Body of pancreas (tissue), 4 donors: ENCODE measurements around the gene NR1I2. TPM values are rescaled to one million over a fixed set of nuclear protein-coding genes. Genes with fewer than 3 reads are reported as not detected.

Experiments
- ATAC-seq: fragments of 150-250 bp; one replicate; pipeline ENCODE4 v1.9.1; 2016
- DNase-seq, 4 donors: peaks; one replicate each; pipeline ENCODE4 v3.0.0-alpha.2; 2019
- H3K27ac ChIP-seq, 4 donors: fragments of 200-600 bp; sonication (generic); 1 replicate in 3 of 4; 2 replicates in 1 of 4; pipeline versions ENCODE4 v1.5.1 to v1.6.1; 2016 to 2019; ENCODE audit warnings: mild to moderate bottlenecking in 1 of 4, mixed read lengths in 1 of 4, moderate library complexity in 1 of 4
- H3K27me3 ChIP-seq, 2 donors: fragments of 200-600 bp; sonication (generic); one replicate each; pipeline ENCODE4 v1.6.0; 2016; ENCODE audit warnings: mild to moderate bottlenecking in 1 of 2
- H3K36me3 ChIP-seq, 2 donors: fragments of 200-600 bp; sonication (generic); replicated peaks in 1 of 2; 2 replicates each; pipeline ENCODE4 v1.5.1; 2016; ENCODE audit warnings: low read depth in 2 of 2; ENCODE audit not compliant: insufficient read depth in 1 of 2
- H3K4me1 ChIP-seq: fragments of 200-600 bp; sonication (generic); one replicate; pipeline ENCODE4 v1.6.0; 2016
- H3K4me3 ChIP-seq, 2 donors: fragments of 200-600 bp; sonication (generic); 1 replicate in 1 of 2; 2 replicates in 1 of 2; pipeline ENCODE4 v1.5.1; 2016 to 2019
- H3K9me3 ChIP-seq, 3 donors: fragments of 200-600 bp; sonication (generic); 1 replicate in 2 of 3; 2 replicates in 1 of 3; pipeline ENCODE4 v1.5.1; 2016
- POLR2A ChIP-seq, 3 donors: fragments of 450-650 bp; IDR thresholded peaks; one replicate each; pipeline ENCODE4 v1.6.1; 2016; ENCODE audit warnings: antibody characterized with exemption in 3 of 3, mild to moderate bottlenecking in 2 of 3
- WGBS, 2 donors: methylation state at CpG; one replicate each; pipeline ENCODE4 v1.1.5; 2017; 5-methylcytosine and 5-hydroxymethylcytosine counted together
- intact Hi-C: fragments of 100-400 bp; cut with DNase I; formaldehyde crosslinking; loops from one replicate; pipeline ENCODE4 v1.15.1; 2023
- total RNA-seq, 2 donors: library from RNA; depleted of rRNA; stranded (reverse); fragments of >200 nt; gene quantifications; one replicate each; pipeline ENCODE4 v1.1.0, GENCODE V29; 2016
- TF ChIP-seq, protein P1 (sequence below), 7 experiments: fragments of 450-650 bp in 4 of 7; fragments of 200-600 bp in 3 of 7; sonication (generic) in 3 of 7; IDR thresholded peaks; one replicate each; pipeline ENCODE4 v1.5.1; 2016 to 2019; ENCODE audit warnings: antibody characterized with exemption in 7 of 7

NR1I2 gene
- total RNA-seq, 2 donors from 2014 or later = 5.4 TPM; not detected in 1

DNA sequence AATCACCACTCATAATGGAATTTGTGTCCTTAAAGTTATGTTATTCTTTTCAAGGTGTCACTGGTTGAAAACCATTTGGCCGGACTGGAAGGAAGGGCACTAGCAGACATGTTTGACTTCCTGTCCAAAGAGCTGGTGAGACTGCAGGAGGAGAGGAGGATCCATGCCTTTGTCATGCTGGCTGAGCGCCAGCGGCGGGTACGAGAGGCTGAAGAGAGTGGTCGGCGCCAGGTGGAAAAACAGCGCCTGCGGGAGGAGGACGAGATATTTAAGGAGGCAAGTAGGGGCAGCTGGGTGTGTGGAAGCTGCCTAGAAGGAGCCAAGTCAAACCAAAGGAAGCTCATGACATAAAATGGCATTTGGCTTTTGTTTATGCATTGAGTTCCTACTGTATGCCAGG lies 38.0 kb upstream of the NR1I2 start:
- H3K4me1 ChIP-seq = no peaks in the 10 kb centered on the region
- no peak overlapping the region for H3K4me3 ChIP-seq
- H3K36me3 ChIP-seq = peaks cover 0 to 6% of the 10 kb centered on the region in 2 donors
- H3K9me3 ChIP-seq = no peaks in the 10 kb centered on the region
- no peak overlapping the region for H3K27ac ChIP-seq
- WGBS, 2 donors = 90% methylated on average over 10 of the region's 10 CpGs
- TF ChIP-seq, protein P1, sequence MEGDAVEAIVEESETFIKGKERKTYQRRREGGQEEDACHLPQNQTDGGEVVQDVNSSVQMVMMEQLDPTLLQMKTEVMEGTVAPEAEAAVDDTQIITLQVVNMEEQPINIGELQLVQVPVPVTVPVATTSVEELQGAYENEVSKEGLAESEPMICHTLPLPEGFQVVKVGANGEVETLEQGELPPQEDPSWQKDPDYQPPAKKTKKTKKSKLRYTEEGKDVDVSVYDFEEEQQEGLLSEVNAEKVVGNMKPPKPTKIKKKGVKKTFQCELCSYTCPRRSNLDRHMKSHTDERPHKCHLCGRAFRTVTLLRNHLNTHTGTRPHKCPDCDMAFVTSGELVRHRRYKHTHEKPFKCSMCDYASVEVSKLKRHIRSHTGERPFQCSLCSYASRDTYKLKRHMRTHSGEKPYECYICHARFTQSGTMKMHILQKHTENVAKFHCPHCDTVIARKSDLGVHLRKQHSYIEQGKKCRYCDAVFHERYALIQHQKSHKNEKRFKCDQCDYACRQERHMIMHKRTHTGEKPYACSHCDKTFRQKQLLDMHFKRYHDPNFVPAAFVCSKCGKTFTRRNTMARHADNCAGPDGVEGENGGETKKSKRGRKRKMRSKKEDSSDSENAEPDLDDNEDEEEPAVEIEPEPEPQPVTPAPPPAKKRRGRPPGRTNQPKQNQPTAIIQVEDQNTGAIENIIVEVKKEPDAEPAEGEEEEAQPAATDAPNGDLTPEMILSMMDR (IDR thresholded peaks at IDR 0.05) = no peak
- no peak for TF ChIP-seq POLR2A (IDR thresholded peaks at IDR 0.05)
- intact Hi-C loops = no loop called here
- ATAC-seq (no peak), DNase-seq (no peak)
- no peaks in the 10 kb centered on the region for H3K27me3 ChIP-seq

DNA sequence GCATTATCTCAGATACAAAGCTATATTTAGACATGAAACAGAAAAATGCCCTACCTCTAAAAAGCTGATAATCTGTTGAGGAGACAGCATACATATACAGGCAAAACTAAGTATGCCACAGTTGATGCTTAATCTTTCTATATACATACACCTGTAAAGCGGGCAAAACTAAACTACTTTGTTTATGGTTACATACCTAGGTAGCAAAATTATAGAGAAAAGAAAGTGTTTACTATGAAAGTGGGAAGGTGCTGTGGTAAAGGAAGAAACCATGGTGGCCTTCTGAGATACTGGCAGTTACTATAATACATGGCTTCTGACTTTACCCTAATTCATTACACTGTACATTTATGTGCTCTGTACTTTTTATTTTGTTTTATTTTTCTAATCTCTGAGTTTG lies 36.0 kb upstream of the NR1I2 start:
- no peaks in the 10 kb centered on the region for H3K27me3 ChIP-seq
- DNase-seq = no peak
- no peak for ATAC-seq
- H3K36me3 ChIP-seq = peaks cover 0 to 11% of the 10 kb centered on the region in 2 donors
- intact Hi-C loops = no loop called here
- TF ChIP-seq POLR2A (IDR thresholded peaks at IDR 0.05) = no peak
- TF ChIP-seq, protein P1 (IDR thresholded peaks at IDR 0.05) = no peak
- H3K4me3 ChIP-seq = no peak overlapping the region
- 89 to 94% methylated on average over 1 of the region's 1 CpG for WGBS, 2 donors
- no peaks in the 10 kb centered on the region for H3K9me3 ChIP-seq
- H3K4me1 ChIP-seq = no peaks in the 10 kb centered on the region
- no peak overlapping the region for H3K27ac ChIP-seq

DNA sequence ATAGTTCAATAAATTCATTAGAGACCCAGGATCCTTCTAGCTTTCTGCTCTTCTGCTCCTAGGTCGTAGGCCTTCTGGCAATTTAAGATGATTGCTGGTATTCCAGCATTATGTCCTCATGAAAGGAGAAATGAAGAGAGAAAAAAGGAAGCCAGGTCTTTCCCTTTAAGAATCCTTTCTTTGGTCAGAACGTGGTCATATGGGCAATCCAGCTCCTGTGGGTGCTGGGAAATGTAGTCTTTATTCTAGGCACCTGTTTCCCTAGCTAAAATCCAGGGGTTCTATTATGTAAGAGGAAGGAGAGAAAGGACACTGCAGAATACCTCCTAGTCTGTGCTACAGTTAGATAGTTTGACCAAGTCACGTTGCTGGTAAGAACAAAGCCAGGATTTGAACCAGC lies 35.5 kb upstream of the NR1I2 start:
- Histone ChIP-seq H3K27ac (no peak overlapping the region), H3K4me3 (no peak overlapping the region), H3K36me3 (peaks cover 0 to 16% of the 10 kb centered on the region in 2 donors), H3K4me1 (no peaks in the 10 kb centered on the region), H3K9me3 (no peaks in the 10 kb centered on the region), H3K27me3 (no peaks in the 10 kb centered on the region)
- DNase-seq = no peak
- TF ChIP-seq, protein P1 (IDR thresholded peaks at IDR 0.05) = no peak
- no peak for TF ChIP-seq POLR2A (IDR thresholded peaks at IDR 0.05)
- no peak for ATAC-seq
- intact Hi-C loops = no loop called here
- 63 to 73% methylated on average over 3 of the region's 3 CpGs for WGBS, 2 donors

DNA sequence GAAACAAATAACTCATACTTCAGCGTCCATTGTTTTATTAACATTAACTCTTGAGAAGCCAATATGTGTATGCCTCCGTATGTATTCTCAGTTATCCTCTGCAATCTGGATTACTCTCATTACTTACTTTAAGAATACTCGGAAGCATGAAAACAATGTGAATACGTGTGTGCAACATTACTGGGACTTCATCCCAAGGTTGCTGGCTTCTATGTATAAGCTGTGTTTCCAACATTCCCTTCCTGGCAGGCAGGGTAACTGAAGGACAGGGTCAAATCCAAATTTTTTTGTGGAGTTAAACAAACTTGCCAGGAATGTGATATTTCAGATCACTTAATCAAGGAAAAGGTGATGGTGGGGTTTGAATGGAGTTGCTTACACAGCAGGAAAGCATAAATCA lies 34.5 kb upstream of the NR1I2 start:
- no peak overlapping the region for H3K4me3 ChIP-seq
- ATAC-seq = no peak
- no peak overlapping the region for H3K27ac ChIP-seq
- no peaks in the 10 kb centered on the region for H3K4me1 ChIP-seq
- peaks cover 0 to 24% of the 10 kb centered on the region in 2 donors for H3K36me3 ChIP-seq
- TF ChIP-seq, protein P1 (IDR thresholded peaks at IDR 0.05) = no peak
- no peak for TF ChIP-seq POLR2A (IDR thresholded peaks at IDR 0.05)
- intact Hi-C loops = no loop called here
- H3K27me3 ChIP-seq = no peaks in the 10 kb centered on the region
- WGBS, 2 donors = 73 to 87% methylated on average over 4 of the region's 4 CpGs
- H3K9me3 ChIP-seq = no peaks in the 10 kb centered on the region
- no peak for DNase-seq

DNA sequence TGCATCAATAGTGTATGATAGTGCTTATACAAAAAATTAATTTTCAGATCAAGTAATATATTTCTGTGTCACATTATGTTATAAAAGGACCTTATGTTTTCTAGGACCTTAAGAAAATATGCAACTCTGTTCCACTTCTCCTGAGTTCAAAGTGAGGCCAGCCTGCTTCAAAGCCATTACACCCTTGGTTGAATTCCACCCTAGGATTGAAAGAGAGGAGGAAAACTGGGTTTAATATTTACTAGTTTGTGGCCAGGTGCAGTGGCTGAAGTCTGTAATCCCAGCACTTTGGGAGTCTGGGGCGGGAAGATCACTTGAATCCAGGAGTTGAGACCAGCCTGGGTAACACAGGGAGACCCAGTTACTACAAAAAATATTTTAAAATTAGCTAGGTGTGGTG lies 32.9 kb upstream of the NR1I2 start:
- 100% methylated on average over 1 of the region's 1 CpG for WGBS, 2 donors
- ATAC-seq (no peak), DNase-seq (no peak)
- TF ChIP-seq, protein P1 (IDR thresholded peaks at IDR 0.05) = no peak
- TF ChIP-seq POLR2A (IDR thresholded peaks at IDR 0.05) = no peak
- Histone ChIP-seq H3K27ac (no peak overlapping the region), H3K36me3 (peaks cover 0 to 29% of the 10 kb centered on the region in 2 donors), H3K4me1 (no peaks in the 10 kb centered on the region), H3K27me3 (no peaks in the 10 kb centered on the region), H3K9me3 (peaks cover 0 to 7% (median 0%) of the 10 kb centered on the region in 3 donors), H3K4me3 (no peak overlapping the region)
- intact Hi-C loops = no loop called here
